GM21381 (cell line): ENCODE measurements around the gene KLHL6.
"Not testable (repeated sequence)": the region's sequence is repeated elsewhere in the genome, so short reads cannot be mapped to it uniquely, and the experiment has no call there.

Source experiments
- ATAC-seq: cut with Tn5 transposase; IDR thresholded peaks from one replicate; pipeline ENCODE4 v1.9.1; 2021; ENCODE audit warnings: mild to moderate bottlenecking, moderate library complexity; ENCODE audit not compliant: unreplicated experiment

Gene KLHL6

GRCh38 chr3:183570191-183570590 lies 14.7 kb upstream of the KLHL6 start:
- not testable (repeated sequence) for ATAC-seq

- ATAC-seq: no peak
Observed at GRCh38 chr3:183566880-183567279, 11.4 kb upstream of the KLHL6 start.

GRCh38 chr3:183564046-183564445 lies 8.5 kb upstream of the KLHL6 start:
- ATAC-seq: no peak

GRCh38 chr3:183563536-183563874 lies 8.0 kb upstream of the KLHL6 start:
- no peak for ATAC-seq

- ATAC-seq: no peak
Observed at GRCh38 chr3:183560607-183561006, 5.1 kb upstream of the KLHL6 start.

GRCh38 chr3:183558495-183558894 lies 3.0 kb upstream of the KLHL6 start:
- no peak for ATAC-seq

- no peak for ATAC-seq
Observed at GRCh38 chr3:183556722-183557121, 1.2 kb upstream of the KLHL6 start.

- ATAC-seq: no peak
Observed at GRCh38 chr3:183554377-183554776, 1.1 kb downstream of the KLHL6 start.

GRCh38 chr3:183553334-183554026 lies 2.0 kb downstream of the KLHL6 start:
- no peak for ATAC-seq

- ATAC-seq: no peak
Observed at GRCh38 chr3:183551930-183552329, 3.6 kb downstream of the KLHL6 start.

GRCh38 chr3:183548262-183548769 lies 7.2 kb downstream of the KLHL6 start:
- no peak for ATAC-seq

GRCh38 chr3:183546625-183547024 lies 8.9 kb downstream of the KLHL6 start:
- no peak for ATAC-seq

GRCh38 chr3:183545708-183546107 lies 9.8 kb downstream of the KLHL6 start:
- ATAC-seq: no peak

- ATAC-seq: no peak
Observed at GRCh38 chr3:183542355-183542754, 13.2 kb downstream of the KLHL6 start.

GRCh38 chr3:183541738-183542137 lies 13.8 kb downstream of the KLHL6 start:
- ATAC-seq: no peak

- no peak for ATAC-seq
Observed at GRCh38 chr3:183541235-183541655, 14.3 kb downstream of the KLHL6 start.

GRCh38 chr3:183540501-183541234 lies 14.8 kb downstream of the KLHL6 start:
- ATAC-seq: no peak

GRCh38 chr3:183539811-183540210 lies 15.7 kb downstream of the KLHL6 start:
- no peak for ATAC-seq

GRCh38 chr3:183538486-183538885 lies 17.0 kb downstream of the KLHL6 start:
- ATAC-seq: no peak

GRCh38 chr3:183537295-183537730 lies 18.2 kb downstream of the KLHL6 start:
- no peak for ATAC-seq

GRCh38 chr3:183536238-183536880 lies 19.1 kb downstream of the KLHL6 start:
- ATAC-seq: peak; percentile 80

GRCh38 chr3:183534249-183534648 lies 21.3 kb downstream of the KLHL6 start:
- no peak for ATAC-seq
